ENCODE data around the gene KRTAP10-4. TPM values are rescaled to one million over a fixed set of nuclear protein-coding genes. Genes with fewer than 3 reads are reported as not detected.

KRTAP10-4 gene
- total RNA-seq, 3 donors from 2014 or later (not counting 1 experiment from before 2014, with no cell fraction given), result not detected

- no peak overlapping the region for H3K4me3 Mint-ChIP-seq
These were observed 1.2 kb downstream of the KRTAP10-4 start for GRCh38 chr21:44574457-44575306.

GRCh38 chr21:44575307-44576024 lies 1.9 kb downstream of the KRTAP10-4 start:
- H3K27ac ChIP-seq (ENCODE audit: low read length), result no peak overlapping the region
- TF ChIP-seq CTCF (IDR thresholded peaks at IDR 0.05), result no peak
- H3K27me3 Mint-ChIP-seq (ENCODE audit: low read depth in 2 of 2), result peaks cover 33 to 40% of the 10 kb centered on the region in 2 donors
- H3K4me3 ChIP-seq (ENCODE audit: low read length), result no peak overlapping the region
- H3K4me3 Mint-ChIP-seq, result no peak overlapping the region
- H3K27ac Mint-ChIP-seq, result no peak overlapping the region
- H3K27me3 ChIP-seq (ENCODE audit: control insufficient read depth, insufficient read depth, low read length), result no peaks in the 10 kb centered on the region
- H3K9me3 ChIP-seq (ENCODE audit: control insufficient read depth, insufficient read depth, low read length), result peaks cover 2% of the 10 kb centered on the region
- intact Hi-C loops (cut with micrococcal nuclease), result no loop called here
- no peak for DNase-seq
- 92% methylated on average over 20 of the region's 20 CpGs for WGBS (ENCODE audit: insufficient coverage)
- peaks cover 0 to 5% of the 10 kb centered on the region in 2 donors for H3K9me3 Mint-ChIP-seq
- peaks cover 5% of the 10 kb centered on the region for H3K36me3 Mint-ChIP-seq
- no peak for ATAC-seq
- no peaks in the 10 kb centered on the region for H3K4me1 ChIP-seq (ENCODE audit: control insufficient read depth, insufficient read depth, low read length)
- H3K4me1 Mint-ChIP-seq, result peaks cover under 1 to 17% of the 10 kb centered on the region in 2 donors
- no peaks in the 10 kb centered on the region for H3K36me3 ChIP-seq (ENCODE audit: control insufficient read depth, insufficient read depth, low read length)

More at GRCh38 chr21:44574457-44575306, 1.2 kb downstream of the KRTAP10-4 start:
- no peaks in the 10 kb centered on the region for H3K27me3 ChIP-seq (ENCODE audit: control insufficient read depth, insufficient read depth, low read length)
- intact Hi-C loops (cut with micrococcal nuclease), result no loop called here
- no peak overlapping the region for H3K27ac ChIP-seq (ENCODE audit: low read length)
- no peak for ATAC-seq
- peaks cover 0 to 2% of the 10 kb centered on the region in 2 donors for H3K9me3 Mint-ChIP-seq
- H3K9me3 ChIP-seq (ENCODE audit: control insufficient read depth, insufficient read depth, low read length), result peaks cover 2% of the 10 kb centered on the region
- WGBS (ENCODE audit: insufficient coverage), result 45% methylated on average over 21 of the region's 21 CpGs
- peaks cover 5% of the 10 kb centered on the region for H3K36me3 Mint-ChIP-seq
- H3K4me3 ChIP-seq (ENCODE audit: low read length), result no peak overlapping the region
- H3K4me1 ChIP-seq (ENCODE audit: control insufficient read depth, insufficient read depth, low read length), result no peaks in the 10 kb centered on the region
- no peak for DNase-seq
- no peak for TF ChIP-seq CTCF (IDR thresholded peaks at IDR 0.05)
- peaks cover 0 to 11% of the 10 kb centered on the region in 2 donors for H3K4me1 Mint-ChIP-seq
- peaks cover 30 to 33% of the 10 kb centered on the region in 2 donors for H3K27me3 Mint-ChIP-seq (ENCODE audit: low read depth in 2 of 2)
- H3K36me3 ChIP-seq (ENCODE audit: control insufficient read depth, insufficient read depth, low read length), result no peaks in the 10 kb centered on the region
- no peak overlapping the region for H3K27ac Mint-ChIP-seq

GRCh38 chr21:44576025-44576420 lies 2.5 kb downstream of the KRTAP10-4 start:
- ATAC-seq, result no peak
- no peaks in the 10 kb centered on the region for H3K27me3 ChIP-seq (ENCODE audit: control insufficient read depth, insufficient read depth, low read length)
- no peaks in the 10 kb centered on the region for H3K4me1 ChIP-seq (ENCODE audit: control insufficient read depth, insufficient read depth, low read length)
- intact Hi-C loops (cut with micrococcal nuclease), result no loop called here
- Mint-ChIP-seq H3K36me3 (peaks cover 9% of the 10 kb centered on the region), H3K4me1 (peaks cover 5 to 17% of the 10 kb centered on the region in 2 donors), H3K9me3 (peaks cover 0 to 7% of the 10 kb centered on the region in 2 donors), H3K27ac (no peak overlapping the region), H3K27me3 (ENCODE audit: low read depth in 2 of 2) (peaks cover 37 to 40% of the 10 kb centered on the region in 2 donors), H3K4me3 (no peak overlapping the region)
- H3K27ac ChIP-seq (ENCODE audit: low read length), result no peak overlapping the region
- WGBS (ENCODE audit: insufficient coverage), result 86% methylated on average over 8 of the region's 10 CpGs
- no peak for TF ChIP-seq CTCF (IDR thresholded peaks at IDR 0.05)
- no peak for DNase-seq
- H3K9me3 ChIP-seq (ENCODE audit: control insufficient read depth, insufficient read depth, low read length), result peaks cover 2% of the 10 kb centered on the region
- no peak overlapping the region for H3K4me3 ChIP-seq (ENCODE audit: low read length)
- no peaks in the 10 kb centered on the region for H3K36me3 ChIP-seq (ENCODE audit: control insufficient read depth, insufficient read depth, low read length)

All from natural killer cell (primary cell).